Upper lobe of left lung (tissue), 4 donors: ENCODE data around the gene ARL9.

Experiments
- CTCF ChIP-seq, 6 experiments: fragments of 450-650 bp in 4 of 6; fragments of 200-600 bp in 2 of 6; sonication (generic) in 2 of 6; IDR thresholded peaks; one replicate each; pipeline ENCODE4 v1.5.1; 2016 to 2019; ENCODE audit warnings: antibody characterized with exemption in 6 of 6
- POLR2A ChIP-seq, 4 donors: fragments of 450-650 bp; IDR thresholded peaks; one replicate each; pipeline ENCODE4 v1.5.1; 2016 to 2017; ENCODE audit warnings: antibody characterized with exemption in 4 of 4, mild to moderate bottlenecking in 2 of 4

DNA sequence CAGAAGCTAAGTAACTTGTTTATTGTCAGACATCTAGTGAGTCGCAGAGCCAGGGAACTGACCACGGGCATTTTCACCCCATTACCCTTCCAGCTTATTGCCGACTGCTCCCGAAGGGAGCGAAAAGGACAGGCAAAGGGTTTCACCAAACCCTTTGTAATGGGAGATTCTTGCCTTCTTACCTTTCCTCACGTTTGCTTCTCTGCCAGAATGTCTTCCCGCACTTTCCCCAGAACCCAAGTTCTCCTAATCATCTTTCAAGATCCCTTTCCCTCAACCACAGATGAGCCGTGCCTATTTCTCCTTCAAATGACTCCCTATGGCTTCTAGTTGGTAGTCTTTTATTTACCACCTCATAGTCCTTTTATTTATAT, 38.7 kb upstream of the ARL9 start:
- TF ChIP-seq CTCF (IDR thresholded peaks at IDR 0.05) (no peak), POLR2A (IDR thresholded peaks at IDR 0.05) (no peak)
